ENCODE data around the gene FUT2. TPM values are rescaled to one million over a fixed set of nuclear protein-coding genes. Genes with fewer than 3 reads are reported as not detected.

FUT2 gene
- total RNA-seq, 3 donors from 2014 or later: 44.7 to 137 (median 116) TPM

GRCh38 chr19:48668332-48668731, 27.4 kb upstream of the FUT2 start:
- no peak for ATAC-seq
- intact Hi-C loops (cut with DNase I, micrococcal nuclease): no loop called here

GRCh38 chr19:48668761-48669160, 27.0 kb upstream of the FUT2 start:
- no peak overlapping the region for H3K4me3 ChIP-seq
- intact Hi-C loops (cut with DNase I, micrococcal nuclease): no loop called here
- DNase-seq (no peak), ATAC-seq (no peak)
- H3K9me3 ChIP-seq: no peaks in the 10 kb centered on the region
- no peak for TF ChIP-seq CTCF (IDR thresholded peaks at IDR 0.05)
- no peaks in the 10 kb centered on the region for H3K4me1 ChIP-seq (ENCODE audit: low read depth)
- H3K36me3 ChIP-seq (ENCODE audit: low read depth): no peaks in the 10 kb centered on the region

More at GRCh38 chr19:48668332-48668731, 27.4 kb upstream of the FUT2 start:
- TF ChIP-seq CTCF (IDR thresholded peaks at IDR 0.05): no peak
- DNase-seq: no peak
- Histone ChIP-seq H3K36me3 (ENCODE audit: low read depth) (no peaks in the 10 kb centered on the region), H3K9me3 (no peaks in the 10 kb centered on the region), H3K4me3 (no peak overlapping the region), H3K4me1 (ENCODE audit: low read depth) (no peaks in the 10 kb centered on the region)

GRCh38 chr19:48669903-48670668, 25.7 kb upstream of the FUT2 start:
- no peak for DNase-seq
- Histone ChIP-seq H3K9me3 (no peaks in the 10 kb centered on the region), H3K4me3 (no peak overlapping the region), H3K36me3 (ENCODE audit: low read depth) (no peaks in the 10 kb centered on the region), H3K4me1 (ENCODE audit: low read depth) (no peaks in the 10 kb centered on the region)
- no peak for TF ChIP-seq CTCF (IDR thresholded peaks at IDR 0.05)
- ATAC-seq: no peak
- intact Hi-C loops (cut with DNase I, micrococcal nuclease): no loop called here

GRCh38 chr19:48670699-48671445, 24.9 kb upstream of the FUT2 start:
- Histone ChIP-seq H3K36me3 (ENCODE audit: low read depth) (no peaks in the 10 kb centered on the region), H3K4me1 (ENCODE audit: low read depth) (peaks cover 7% of the 10 kb centered on the region), H3K4me3 (no peak overlapping the region), H3K9me3 (no peaks in the 10 kb centered on the region)
- no peak for ATAC-seq
- no peak for DNase-seq
- intact Hi-C loops (cut with DNase I, micrococcal nuclease): no loop called here
- no peak for TF ChIP-seq CTCF (IDR thresholded peaks at IDR 0.05)

GRCh38 chr19:48671446-48671995, 24.2 kb upstream of the FUT2 start:
- no peak for ATAC-seq
- intact Hi-C loops (cut with DNase I, micrococcal nuclease): no loop called here
- DNase-seq: no peak
- no peaks in the 10 kb centered on the region for H3K9me3 ChIP-seq
- peaks cover 7% of the 10 kb centered on the region for H3K4me1 ChIP-seq (ENCODE audit: low read depth)
- TF ChIP-seq CTCF (IDR thresholded peaks at IDR 0.05): no peak
- no peaks in the 10 kb centered on the region for H3K36me3 ChIP-seq (ENCODE audit: low read depth)
- no peak overlapping the region for H3K4me3 ChIP-seq

Data from mucosa of descending colon (tissue), 3 donors.